ENCODE data around the gene SLC44A3. TPM values are rescaled to one million over a fixed set of nuclear protein-coding genes. Genes with fewer than 3 reads are reported as not detected.

The SLC44A3 gene
- total and polyA plus RNA-seq, 2 experiments from 2014 or later: 2.9 to 4.5 TPM

DNA sequence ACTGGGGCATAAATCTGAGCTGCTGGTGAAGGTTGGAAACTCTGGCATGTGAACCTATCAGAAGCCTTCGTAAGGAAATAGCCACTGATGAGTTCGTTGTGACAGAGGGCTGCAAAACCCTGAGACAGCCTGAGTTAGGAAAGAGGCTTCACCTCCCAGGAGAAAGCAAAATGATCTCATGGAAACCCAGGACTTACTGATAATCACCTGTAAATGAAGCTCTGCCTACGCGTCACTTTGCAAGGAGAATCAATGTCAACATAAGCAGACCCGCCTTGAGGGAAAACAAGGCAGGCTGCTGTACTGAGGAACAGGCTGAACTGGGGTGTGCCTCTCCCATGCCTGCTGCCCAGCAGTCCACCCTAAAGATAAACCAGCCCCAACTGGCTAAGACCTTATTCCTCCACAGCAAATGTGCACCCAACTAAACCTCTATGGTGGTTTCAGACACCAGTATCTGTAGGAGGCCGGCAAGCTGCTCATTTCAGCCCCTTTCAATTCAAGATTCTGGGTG lies 46.8 kb upstream of the SLC44A3 start:
- no peak overlapping the region for H3K4me2 ChIP-seq
- H3K4me1 ChIP-seq (ENCODE audit: insufficient read depth): no peaks in the 10 kb centered on the region
- no peaks in the 10 kb centered on the region for H3F3A ChIP-seq (replicated peaks; ENCODE audit: low read depth)
- H3K27ac Mint-ChIP-seq: no peak overlapping the region
- no peaks in the 10 kb centered on the region for H3K27me3 ChIP-seq (ENCODE audit: insufficient read depth)
- H3K27ac ChIP-seq (ENCODE audit: low read depth): no peak overlapping the region
- peaks cover 1% of the 10 kb centered on the region for H3K27me3 Mint-ChIP-seq (ENCODE audit: insufficient read depth, low read depth, poor library complexity)
- no peaks in the 10 kb centered on the region for H3K79me2 ChIP-seq (replicated peaks; ENCODE audit: insufficient read depth)
- peaks cover 9% of the 10 kb centered on the region; the same call in 2 of the 3 replicates for H3K4me1 Mint-ChIP-seq
- DNase-seq (ENCODE audit: low spot score) (no peak), ATAC-seq (no peak)
- no peak for TF ChIP-seq POLR2AphosphoS5 (IDR thresholded peaks at IDR 0.05; ENCODE audit: low read depth)
- TF ChIP-seq CREB1 (CRISPR knock-in tag; IDR thresholded peaks at IDR 0.05; ENCODE audit: low read depth): no peak
- TF ChIP-seq JUNB (IDR thresholded peaks at IDR 0.05; ENCODE audit: unreplicated experiment): no peak
- no peak for TF ChIP-seq NANOG (IDR thresholded peaks at IDR 0.05; ENCODE audit: borderline replicate concordance)
- no peak for TF ChIP-seq ZNF114 (CRISPR knock-in tag; IDR thresholded peaks at IDR 0.05)
- TF ChIP-seq, protein P1, sequence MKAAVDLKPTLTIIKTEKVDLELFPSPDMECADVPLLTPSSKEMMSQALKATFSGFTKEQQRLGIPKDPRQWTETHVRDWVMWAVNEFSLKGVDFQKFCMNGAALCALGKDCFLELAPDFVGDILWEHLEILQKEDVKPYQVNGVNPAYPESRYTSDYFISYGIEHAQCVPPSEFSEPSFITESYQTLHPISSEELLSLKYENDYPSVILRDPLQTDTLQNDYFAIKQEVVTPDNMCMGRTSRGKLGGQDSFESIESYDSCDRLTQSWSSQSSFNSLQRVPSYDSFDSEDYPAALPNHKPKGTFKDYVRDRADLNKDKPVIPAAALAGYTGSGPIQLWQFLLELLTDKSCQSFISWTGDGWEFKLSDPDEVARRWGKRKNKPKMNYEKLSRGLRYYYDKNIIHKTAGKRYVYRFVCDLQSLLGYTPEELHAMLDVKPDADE (IDR thresholded peaks at IDR 0.05): no peak
- TF ChIP-seq EZH2 (IDR thresholded peaks at IDR 0.05; ENCODE audit: low read depth, unreplicated experiment): no peak
- TF ChIP-seq, protein P2, sequence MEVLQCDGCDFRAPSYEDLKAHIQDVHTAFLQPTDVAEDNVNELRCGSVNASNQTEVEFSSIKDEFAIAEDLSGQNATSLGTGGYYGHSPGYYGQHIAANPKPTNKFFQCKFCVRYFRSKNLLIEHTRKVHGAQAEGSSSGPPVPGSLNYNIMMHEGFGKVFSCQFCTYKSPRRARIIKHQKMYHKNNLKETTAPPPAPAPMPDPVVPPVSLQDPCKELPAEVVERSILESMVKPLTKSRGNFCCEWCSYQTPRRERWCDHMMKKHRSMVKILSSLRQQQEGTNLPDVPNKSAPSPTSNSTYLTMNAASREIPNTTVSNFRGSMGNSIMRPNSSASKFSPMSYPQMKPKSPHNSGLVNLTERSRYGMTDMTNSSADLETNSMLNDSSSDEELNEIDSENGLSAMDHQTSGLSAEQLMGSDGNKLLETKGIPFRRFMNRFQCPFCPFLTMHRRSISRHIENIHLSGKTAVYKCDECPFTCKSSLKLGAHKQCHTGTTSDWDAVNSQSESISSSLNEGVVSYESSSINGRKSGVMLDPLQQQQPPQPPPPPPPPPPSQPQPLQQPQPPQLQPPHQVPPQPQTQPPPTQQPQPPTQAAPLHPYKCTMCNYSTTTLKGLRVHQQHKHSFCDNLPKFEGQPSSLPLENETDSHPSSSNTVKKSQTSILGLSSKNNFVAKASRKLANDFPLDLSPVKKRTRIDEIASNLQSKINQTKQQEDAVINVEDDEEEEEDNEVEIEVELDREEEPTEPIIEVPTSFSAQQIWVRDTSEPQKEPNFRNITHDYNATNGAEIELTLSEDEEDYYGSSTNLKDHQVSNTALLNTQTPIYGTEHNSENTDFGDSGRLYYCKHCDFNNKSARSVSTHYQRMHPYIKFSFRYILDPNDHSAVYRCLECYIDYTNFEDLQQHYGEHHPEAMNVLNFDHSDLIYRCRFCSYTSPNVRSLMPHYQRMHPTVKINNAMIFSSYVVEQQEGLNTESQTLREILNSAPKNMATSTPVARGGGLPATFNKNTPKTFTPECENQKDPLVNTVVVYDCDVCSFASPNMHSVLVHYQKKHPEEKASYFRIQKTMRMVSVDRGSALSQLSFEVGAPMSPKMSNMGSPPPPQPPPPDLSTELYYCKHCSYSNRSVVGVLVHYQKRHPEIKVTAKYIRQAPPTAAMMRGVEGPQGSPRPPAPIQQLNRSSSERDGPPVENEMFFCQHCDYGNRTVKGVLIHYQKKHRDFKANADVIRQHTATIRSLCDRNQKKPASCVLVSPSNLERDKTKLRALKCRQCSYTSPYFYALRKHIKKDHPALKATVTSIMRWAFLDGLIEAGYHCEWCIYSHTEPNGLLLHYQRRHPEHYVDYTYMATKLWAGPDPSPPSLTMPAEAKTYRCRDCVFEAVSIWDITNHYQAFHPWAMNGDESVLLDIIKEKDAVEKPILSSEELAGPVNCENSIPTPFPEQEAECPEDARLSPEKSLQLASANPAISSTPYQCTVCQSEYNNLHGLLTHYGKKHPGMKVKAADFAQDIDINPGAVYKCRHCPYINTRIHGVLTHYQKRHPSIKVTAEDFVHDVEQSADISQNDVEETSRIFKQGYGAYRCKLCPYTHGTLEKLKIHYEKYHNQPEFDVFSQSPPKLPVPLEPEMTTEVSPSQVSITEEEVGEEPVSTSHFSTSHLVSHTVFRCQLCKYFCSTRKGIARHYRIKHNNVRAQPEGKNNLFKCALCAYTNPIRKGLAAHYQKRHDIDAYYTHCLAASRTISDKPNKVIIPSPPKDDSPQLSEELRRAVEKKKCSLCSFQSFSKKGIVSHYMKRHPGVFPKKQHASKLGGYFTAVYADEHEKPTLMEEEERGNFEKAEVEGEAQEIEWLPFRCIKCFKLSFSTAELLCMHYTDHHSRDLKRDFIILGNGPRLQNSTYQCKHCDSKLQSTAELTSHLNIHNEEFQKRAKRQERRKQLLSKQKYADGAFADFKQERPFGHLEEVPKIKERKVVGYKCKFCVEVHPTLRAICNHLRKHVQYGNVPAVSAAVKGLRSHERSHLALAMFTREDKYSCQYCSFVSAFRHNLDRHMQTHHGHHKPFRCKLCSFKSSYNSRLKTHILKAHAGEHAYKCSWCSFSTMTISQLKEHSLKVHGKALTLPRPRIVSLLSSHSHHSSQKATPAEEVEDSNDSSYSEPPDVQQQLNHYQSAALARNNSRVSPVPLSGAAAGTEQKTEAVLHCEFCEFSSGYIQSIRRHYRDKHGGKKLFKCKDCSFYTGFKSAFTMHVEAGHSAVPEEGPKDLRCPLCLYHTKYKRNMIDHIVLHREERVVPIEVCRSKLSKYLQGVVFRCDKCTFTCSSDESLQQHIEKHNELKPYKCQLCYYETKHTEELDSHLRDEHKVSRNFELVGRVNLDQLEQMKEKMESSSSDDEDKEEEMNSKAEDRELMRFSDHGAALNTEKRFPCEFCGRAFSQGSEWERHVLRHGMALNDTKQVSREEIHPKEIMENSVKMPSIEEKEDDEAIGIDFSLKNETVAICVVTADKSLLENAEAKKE (CRISPR knock-in tag; IDR thresholded peaks at IDR 0.05): no peak
- no peak for TF ChIP-seq ZNF331 (CRISPR knock-in tag; IDR thresholded peaks at IDR 0.05; ENCODE audit: low read depth)
- TF ChIP-seq, protein P3, sequence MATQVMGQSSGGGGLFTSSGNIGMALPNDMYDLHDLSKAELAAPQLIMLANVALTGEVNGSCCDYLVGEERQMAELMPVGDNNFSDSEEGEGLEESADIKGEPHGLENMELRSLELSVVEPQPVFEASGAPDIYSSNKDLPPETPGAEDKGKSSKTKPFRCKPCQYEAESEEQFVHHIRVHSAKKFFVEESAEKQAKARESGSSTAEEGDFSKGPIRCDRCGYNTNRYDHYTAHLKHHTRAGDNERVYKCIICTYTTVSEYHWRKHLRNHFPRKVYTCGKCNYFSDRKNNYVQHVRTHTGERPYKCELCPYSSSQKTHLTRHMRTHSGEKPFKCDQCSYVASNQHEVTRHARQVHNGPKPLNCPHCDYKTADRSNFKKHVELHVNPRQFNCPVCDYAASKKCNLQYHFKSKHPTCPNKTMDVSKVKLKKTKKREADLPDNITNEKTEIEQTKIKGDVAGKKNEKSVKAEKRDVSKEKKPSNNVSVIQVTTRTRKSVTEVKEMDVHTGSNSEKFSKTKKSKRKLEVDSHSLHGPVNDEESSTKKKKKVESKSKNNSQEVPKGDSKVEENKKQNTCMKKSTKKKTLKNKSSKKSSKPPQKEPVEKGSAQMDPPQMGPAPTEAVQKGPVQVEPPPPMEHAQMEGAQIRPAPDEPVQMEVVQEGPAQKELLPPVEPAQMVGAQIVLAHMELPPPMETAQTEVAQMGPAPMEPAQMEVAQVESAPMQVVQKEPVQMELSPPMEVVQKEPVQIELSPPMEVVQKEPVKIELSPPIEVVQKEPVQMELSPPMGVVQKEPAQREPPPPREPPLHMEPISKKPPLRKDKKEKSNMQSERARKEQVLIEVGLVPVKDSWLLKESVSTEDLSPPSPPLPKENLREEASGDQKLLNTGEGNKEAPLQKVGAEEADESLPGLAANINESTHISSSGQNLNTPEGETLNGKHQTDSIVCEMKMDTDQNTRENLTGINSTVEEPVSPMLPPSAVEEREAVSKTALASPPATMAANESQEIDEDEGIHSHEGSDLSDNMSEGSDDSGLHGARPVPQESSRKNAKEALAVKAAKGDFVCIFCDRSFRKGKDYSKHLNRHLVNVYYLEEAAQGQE (IDR thresholded peaks at IDR 0.05; ENCODE audit: unreplicated experiment): no peak
- TF ChIP-seq STAT1 (IDR thresholded peaks at IDR 0.05; ENCODE audit: unreplicated experiment): no peak
- no peak for TF ChIP-seq EZH2phosphoT487 (IDR thresholded peaks at IDR 0.05; ENCODE audit: unreplicated experiment)
- TF ChIP-seq, protein P4, sequence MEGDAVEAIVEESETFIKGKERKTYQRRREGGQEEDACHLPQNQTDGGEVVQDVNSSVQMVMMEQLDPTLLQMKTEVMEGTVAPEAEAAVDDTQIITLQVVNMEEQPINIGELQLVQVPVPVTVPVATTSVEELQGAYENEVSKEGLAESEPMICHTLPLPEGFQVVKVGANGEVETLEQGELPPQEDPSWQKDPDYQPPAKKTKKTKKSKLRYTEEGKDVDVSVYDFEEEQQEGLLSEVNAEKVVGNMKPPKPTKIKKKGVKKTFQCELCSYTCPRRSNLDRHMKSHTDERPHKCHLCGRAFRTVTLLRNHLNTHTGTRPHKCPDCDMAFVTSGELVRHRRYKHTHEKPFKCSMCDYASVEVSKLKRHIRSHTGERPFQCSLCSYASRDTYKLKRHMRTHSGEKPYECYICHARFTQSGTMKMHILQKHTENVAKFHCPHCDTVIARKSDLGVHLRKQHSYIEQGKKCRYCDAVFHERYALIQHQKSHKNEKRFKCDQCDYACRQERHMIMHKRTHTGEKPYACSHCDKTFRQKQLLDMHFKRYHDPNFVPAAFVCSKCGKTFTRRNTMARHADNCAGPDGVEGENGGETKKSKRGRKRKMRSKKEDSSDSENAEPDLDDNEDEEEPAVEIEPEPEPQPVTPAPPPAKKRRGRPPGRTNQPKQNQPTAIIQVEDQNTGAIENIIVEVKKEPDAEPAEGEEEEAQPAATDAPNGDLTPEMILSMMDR (conservative IDR thresholded peaks at IDR 0.05; ENCODE audit: low read depth in 2 of 2): no peak
- H3K9me2 ChIP-seq (ENCODE audit: insufficient read depth): 0 out of 2 replicates have a peak, but pooled peaks cover 7% of the 10 kb centered on the region
- H3K4me3 ChIP-seq: no peak overlapping the region
- H3K36me3 Mint-ChIP-seq (ENCODE audit: low read depth): no peaks in the 10 kb centered on the region
- H2AFZ ChIP-seq: no peak overlapping the region
- H3K4me3 Mint-ChIP-seq: no peak overlapping the region
- no peaks in the 10 kb centered on the region for H4K20me1 ChIP-seq (replicated peaks; ENCODE audit: insufficient read depth)
- no peaks in the 10 kb centered on the region for H3K36me3 ChIP-seq (ENCODE audit: insufficient read depth)
- H3K9me3 Mint-ChIP-seq: no peaks in the 10 kb centered on the region

All from GM23338 (cell line).